GM12878 (cell line): ENCODE data around the gene RRAS. TPM values are rescaled to one million over a fixed set of nuclear protein-coding genes. Genes with fewer than 3 reads are reported as not detected.

ENCODE experiments used
- ATAC-seq: fragments of 200-7000 bp; cut with Tn5 transposase; 3 replicates; pipeline ENCODE4 v1.9.1; 2020; ENCODE audit warnings: mild to moderate bottlenecking, moderate library complexity
- BruUV-seq: library from RNA; stranded (reverse); fragments of 400-500 nt; replicated peaks from 2 replicates; lab custom pipeline; 2021; lab: Mats Ljungman, UMichigan
- CTCF ChIA-PET: fragments of 300-600 bp; sonication (Branson Sonifier 250); formaldehyde crosslinking; extraction: SDS; loops from one replicate; lab custom pipeline; 2021; ENCODE audit warnings: inconsistent platforms; lab: Yijun Ruan, JAX
- POLR2A ChIA-PET: fragments of 350-600 bp; formaldehyde crosslinking; extraction: SDS; loops from one replicate; lab custom pipeline; 2021; ENCODE audit warnings: inconsistent platforms; lab: Charles Lee
- RAD21 ChIA-PET: fragments of 300-600 bp; sonication (Branson Sonifier 250); formaldehyde crosslinking; loops from one replicate; lab custom pipeline; 2023; ENCODE audit warnings: antibody characterized with exemption; ENCODE audit not compliant: unreplicated experiment; lab: Charles Lee
- SMC1A ChIA-PET: fragments of 300-600 bp; sonication (Branson Sonifier 250); formaldehyde crosslinking; loops from one replicate; lab custom pipeline; 2023; ENCODE audit not compliant: unreplicated experiment, uncharacterized antibody; lab: Charles Lee
- DNase-seq: peaks from one replicate; pipeline ENCODE4 v3.0.0-alpha.2; 2011; ENCODE audit warnings: low read depth, low spot score
- FAIRE-seq: peaks from 3 replicates; lab custom pipeline; 2011; peaks lifted over from hg19 to GRCh38; lab: Jason Lieb, UNC
- H2AFZ ChIP-seq: 2 replicates; pipeline ENCODE4 v1.6.0; 2011; ENCODE audit warnings: low read depth, low read length, control low read depth; ENCODE audit not compliant: control insufficient read depth
- H3K27ac ChIP-seq: 2 replicates; pipeline ENCODE4 v1.5.1; 2011; ENCODE audit warnings: control low read depth; ENCODE audit not compliant: control insufficient read depth, insufficient read depth
- H3K27me3 ChIP-seq, 2 experiments: replicated peaks in 1 of 2; 2 replicates each; pipeline versions ENCODE4 v1.6.0 to v1.6.1; 2011; ENCODE audit warnings: low read length in 1 of 2; ENCODE audit not compliant: control insufficient read depth in 2 of 2, insufficient read depth in 2 of 2
- H3K36me3 ChIP-seq, 2 experiments: 2 replicates each; pipeline ENCODE4 v1.5.1; 2011; ENCODE audit warnings: low read length in 1 of 2; ENCODE audit not compliant: control insufficient read depth in 2 of 2, insufficient read depth in 2 of 2
- H3K4me1 ChIP-seq: 2 replicates; pipeline ENCODE4 v1.6.1; 2011; ENCODE audit warnings: mild to moderate bottlenecking, low read length, moderate library complexity, mixed read lengths; ENCODE audit not compliant: control insufficient read depth, insufficient read depth
- H3K4me2 ChIP-seq: 2 replicates; pipeline ENCODE4 v1.6.0; 2011; ENCODE audit warnings: control low read depth; ENCODE audit not compliant: control insufficient read depth, insufficient read depth
- H3K4me3 ChIP-seq: fragments of 200-600 bp; sonication (generic); 2 replicates; pipeline ENCODE4 v1.5.1; 2016
- H3K79me2 ChIP-seq: 2 replicates; pipeline ENCODE4 v1.6.0; 2011; ENCODE audit warnings: low read length; ENCODE audit not compliant: control insufficient read depth, insufficient read depth
- H3K9ac ChIP-seq: 2 replicates; pipeline ENCODE4 v1.8.0; 2011; ENCODE audit warnings: low read length, control low read depth, mixed read lengths; ENCODE audit not compliant: control insufficient read depth, insufficient read depth
- H3K9me3 ChIP-seq: replicated peaks from 3 replicates; pipeline ENCODE4 v1.5.1; 2011; ENCODE audit warnings: mild to moderate bottlenecking, low read length; ENCODE audit not compliant: control insufficient read depth, insufficient read depth
- H4K20me1 ChIP-seq: 2 replicates; pipeline ENCODE4 v1.6.0; 2011; ENCODE audit not compliant: control insufficient read depth, insufficient read depth
- STAT1 ChIP-seq: fragments of 450-650 bp; conservative IDR thresholded peaks from 2 replicates; pipeline ENCODE4 v1.6.1; 2014; ENCODE audit warnings: antibody characterized with exemption, mild to moderate bottlenecking
- ZNF24 ChIP-seq: fragments of 450-650 bp; IDR thresholded peaks from 2 replicates; pipeline ENCODE4 v1.6.1; 2017; ENCODE audit warnings: antibody characterized with exemption, mild to moderate bottlenecking
- WGBS: methylation state at CpG from one replicate; pipeline ENCODE4 v1.1.6; 2016; ENCODE audit warnings: low lambda C conversion rate; ENCODE audit not compliant: insufficient replicate concordance, insufficient coverage; ENCODE audit errors: missing lambda C conversion rate; 5-methylcytosine and 5-hydroxymethylcytosine counted together
- in situ Hi-C: fragments of 300-500 bp; cut with MboI; formaldehyde crosslinking; loops from 9 replicates; pipeline ENCODE4 v1.14.3; 2018; ENCODE audit warnings: mixed read lengths
- intact Hi-C: fragments of 100-400 bp; cut with micrococcal nuclease; formaldehyde crosslinking; loops from one replicate; pipeline ENCODE4 v1.14.2; 2022; ENCODE audit not compliant: unreplicated experiment
- polyA plus RNA-seq, 11 experiments: library from polyadenylated mRNA; depleted of rRNA in 4 of 11; unstranded in 6 of 11; stranded (reverse) in 5 of 11; fragments of >200 nt; fragmentation: Nextera tagmentation in 4 of 11; fragmentation: Illumina TruSeq in 1 of 11; extraction: Ambion mirVana in 4 of 11; extraction: Trizol in 1 of 11; gene quantifications; 1 replicate in 1 of 11; 2 replicates in 10 of 11; pipeline versions ENCODE4 v1.2.1 to v1.2.3, GENCODE V29; 2011 to 2016; ENCODE audit warnings: inconsistent platforms in 2 of 11, missing spikeins in 2 of 11, low read depth in 1 of 11
- total RNA-seq, 4 experiments: library from RNA; depleted of rRNA in 3 of 4; stranded (reverse); fragments of >200 nt in 3 of 4; fragmentation: Illumina TruSeq in 1 of 4; extraction: Trizol in 1 of 4; gene quantifications; 2 replicates each; pipeline versions ENCODE4 v1.2.1 to v1.2.3, GENCODE V29; 2013 to 2021
- TF ChIP-seq, protein P1 (sequence below): fragments of 450-650 bp; conservative IDR thresholded peaks from 2 replicates; pipeline ENCODE4 v1.6.1; 2017; ENCODE audit warnings: mild to moderate bottlenecking, moderate library complexity

The RRAS gene
- total and polyA plus RNA-seq, 10 of the 15 experiments (the other 5 are each of a cell fraction or from before 2014, with no cell fraction given) = 0.24 to 5.8 (median 1.8) TPM

DNA sequence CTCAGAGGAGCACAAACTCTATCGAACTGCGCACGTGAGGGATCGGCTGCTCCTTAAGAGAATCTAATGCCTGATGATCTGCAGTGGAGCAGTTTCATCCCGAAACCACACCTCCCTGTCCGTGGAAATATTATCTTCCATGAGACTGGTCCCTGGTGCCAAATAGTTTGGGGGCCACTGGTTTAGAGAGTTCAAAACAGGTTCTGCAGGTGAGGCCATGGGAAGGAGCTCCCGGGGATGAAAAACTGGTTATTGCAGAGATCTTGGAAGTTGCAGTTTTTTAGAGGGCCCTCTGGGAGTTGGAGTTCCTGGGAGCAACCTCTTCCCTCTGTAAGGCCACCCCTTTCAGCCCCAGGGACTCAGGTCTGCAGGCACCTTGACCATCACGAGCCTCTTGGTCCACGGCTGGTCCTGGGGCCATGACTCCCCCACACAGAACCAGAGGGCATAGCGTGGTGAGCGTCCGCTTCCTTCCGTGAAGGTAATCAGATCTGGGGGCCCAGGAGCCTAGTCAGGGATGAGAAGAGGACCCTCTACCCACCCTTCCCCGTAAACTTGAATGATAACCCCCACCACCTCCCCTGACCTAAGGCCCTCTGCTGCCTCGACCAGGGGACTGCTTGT is 20.5 kb upstream of the RRAS start:
- H4K20me1 ChIP-seq = peaks cover 4% of the 10 kb centered on the region
- H3K9me3 ChIP-seq = no peaks in the 10 kb centered on the region
- ATAC-seq (no peak), FAIRE-seq (no peak), DNase-seq (no peak)
- 93% methylated on average over 15 of the region's 15 CpGs for WGBS
- intact Hi-C loops (no loop called here), in situ Hi-C loops (no loop called here)
- H3K27me3 ChIP-seq = no peaks in the 10 kb centered on the region
- no peak overlapping the region for H2AFZ ChIP-seq
- no peak overlapping the region for H3K4me2 ChIP-seq
- no peak overlapping the region for H3K9ac ChIP-seq
- RAD21 ChIA-PET = no interaction called here
- peaks cover 12 to 37% of the 10 kb centered on the region in 2 experiments for H3K36me3 ChIP-seq
- SMC1A ChIA-PET = interaction anchor here (1.6 kb wide), 1 partner anchor 12 kb away, joined by 3 read pairs; no protein-coding TSS in a partner anchor
- H3K27ac ChIP-seq = no peak overlapping the region
- CTCF ChIA-PET = no interaction called here
- H3K4me3 ChIP-seq = no peak overlapping the region
- peaks cover 11% of the 10 kb centered on the region for H3K4me1 ChIP-seq
- no peak for TF ChIP-seq STAT1
- TF ChIP-seq, protein P1, sequence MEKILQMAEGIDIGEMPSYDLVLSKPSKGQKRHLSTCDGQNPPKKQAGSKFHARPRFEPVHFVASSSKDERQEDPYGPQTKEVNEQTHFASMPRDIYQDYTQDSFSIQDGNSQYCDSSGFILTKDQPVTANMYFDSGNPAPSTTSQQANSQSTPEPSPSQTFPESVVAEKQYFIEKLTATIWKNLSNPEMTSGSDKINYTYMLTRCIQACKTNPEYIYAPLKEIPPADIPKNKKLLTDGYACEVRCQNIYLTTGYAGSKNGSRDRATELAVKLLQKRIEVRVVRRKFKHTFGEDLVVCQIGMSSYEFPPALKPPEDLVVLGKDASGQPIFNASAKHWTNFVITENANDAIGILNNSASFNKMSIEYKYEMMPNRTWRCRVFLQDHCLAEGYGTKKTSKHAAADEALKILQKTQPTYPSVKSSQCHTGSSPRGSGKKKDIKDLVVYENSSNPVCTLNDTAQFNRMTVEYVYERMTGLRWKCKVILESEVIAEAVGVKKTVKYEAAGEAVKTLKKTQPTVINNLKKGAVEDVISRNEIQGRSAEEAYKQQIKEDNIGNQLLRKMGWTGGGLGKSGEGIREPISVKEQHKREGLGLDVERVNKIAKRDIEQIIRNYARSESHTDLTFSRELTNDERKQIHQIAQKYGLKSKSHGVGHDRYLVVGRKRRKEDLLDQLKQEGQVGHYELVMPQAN = no peak
- no peak for TF ChIP-seq ZNF24
- POLR2A ChIA-PET = interaction anchor here (1.2 to 1.9 kb wide), 2 partner anchors 16 to 20 kb away, joined by 5 to 6 read pairs; partner anchors contain the start of genes PRMT1 and RRAS
- H3K79me2 ChIP-seq = peaks cover 23% of the 10 kb centered on the region
- BruUV-seq = no TSS peak
